Loucy (cell line): ENCODE data around the gene UGT2B15.
"Not testable (repeated sequence)": the region's sequence is repeated elsewhere in the genome, so short reads cannot be mapped to it uniquely, and the experiment has no call there.

Experiments
- H2AFZ ChIP-seq: fragments of 200-600 bp; sonication (generic); 2 replicates; pipeline ENCODE4 v1.6.0; 2016; ENCODE audit warnings: antibody characterized with exemption, mild to moderate bottlenecking, low read length, moderate library complexity
- H3F3A ChIP-seq: fragments of 200-600 bp; 2 replicates; pipeline ENCODE4 v1.6.0; 2016; ENCODE audit warnings: antibody characterized with exemption, low read depth, mild to moderate bottlenecking
- H3K27me3 ChIP-seq: fragments of 200-600 bp; sonication (generic); 2 replicates; pipeline ENCODE4 v1.6.1; 2014; ENCODE audit warnings: low read length, mild to moderate bottlenecking; ENCODE audit not compliant: insufficient read depth, poor library complexity, severe bottlenecking
- H3K36me3 ChIP-seq: fragments of 200-600 bp; sonication (generic); 2 replicates; pipeline ENCODE4 v1.6.1; 2016; ENCODE audit warnings: low read length; ENCODE audit not compliant: insufficient read depth
- H3K4me1 ChIP-seq: fragments of 200-600 bp; sonication (generic); 2 replicates; pipeline ENCODE4 v1.5.1; 2014; ENCODE audit warnings: low read length, mild to moderate bottlenecking; ENCODE audit not compliant: insufficient read depth, poor library complexity, severe bottlenecking
- H3K4me2 ChIP-seq: fragments of 200-600 bp; sonication (generic); 2 replicates; pipeline ENCODE4 v1.6.0; 2014; ENCODE audit warnings: antibody characterized with exemption, low read length, low read depth, mild to moderate bottlenecking; ENCODE audit not compliant: poor library complexity, severe bottlenecking
- H3K4me3 ChIP-seq: fragments of 200-600 bp; sonication (generic); 2 replicates; pipeline ENCODE4 v1.5.1; 2014; ENCODE audit warnings: low read length, mild to moderate bottlenecking, mixed read lengths; ENCODE audit not compliant: poor library complexity, severe bottlenecking
- H3K79me2 ChIP-seq: fragments of 200-600 bp; sonication (generic); 2 replicates; pipeline ENCODE4 v1.6.1; 2014; ENCODE audit warnings: low read length; ENCODE audit not compliant: insufficient read depth
- H3K9ac ChIP-seq: fragments of 200-600 bp; sonication (generic); 2 replicates; pipeline ENCODE4 v1.6.0; 2014; ENCODE audit warnings: mild to moderate bottlenecking, low read depth, low read length, moderate library complexity; ENCODE audit not compliant: poor library complexity, severe bottlenecking
- H3K9me2 ChIP-seq: fragments of 200-600 bp; sonication (generic); replicated peaks from 2 replicates; pipeline ENCODE4 v1.6.1; 2016; ENCODE audit warnings: low read depth, low read length, mixed read lengths
- H3K9me3 ChIP-seq: fragments of 200-600 bp; sonication (generic); 2 replicates; pipeline ENCODE4 v1.6.1; 2014; ENCODE audit warnings: mild to moderate bottlenecking, antibody characterized with exemption, low read length, low read depth; ENCODE audit not compliant: insufficient read depth
- H4K20me1 ChIP-seq: fragments of 200-600 bp; sonication (generic); 2 replicates; pipeline ENCODE4 v1.6.0; 2014; ENCODE audit warnings: antibody characterized with exemption, low read length, mild to moderate bottlenecking; ENCODE audit not compliant: insufficient read depth, poor library complexity, severe bottlenecking
- EZH2phosphoT487 ChIP-seq: fragments of 200-600 bp; IDR thresholded peaks from 2 replicates; pipeline ENCODE4 v1.6.1; 2018; ENCODE audit warnings: antibody characterized with exemption, mild to moderate bottlenecking, moderate library complexity, borderline replicate concordance
- TF ChIP-seq, protein P1 (sequence below): fragments of 200-600 bp; sonication (generic); conservative IDR thresholded peaks from 2 replicates; pipeline ENCODE4 v1.5.1; 2014; ENCODE audit warnings: mild to moderate bottlenecking, antibody characterized with exemption, low read length

The UGT2B15 gene

DNA sequence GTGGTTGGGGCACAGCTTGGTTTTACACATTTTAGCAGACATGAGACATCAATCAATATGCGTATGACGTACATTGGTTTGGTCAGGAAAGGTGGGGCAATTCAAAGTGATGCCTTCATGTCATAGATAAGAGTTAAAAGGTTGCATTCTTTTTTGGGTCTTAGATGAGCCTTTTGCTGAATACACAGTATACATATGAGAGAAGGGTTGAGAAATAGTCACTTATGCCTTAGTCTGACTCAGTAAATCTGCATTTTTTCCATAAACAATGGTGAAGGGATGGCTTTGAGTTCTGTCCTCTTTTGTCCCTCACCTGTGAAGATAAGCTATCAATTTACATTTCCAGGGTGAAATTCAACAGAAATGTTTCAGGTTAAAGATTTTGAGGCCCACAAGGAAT lies 43.9 kb upstream of the UGT2B15 start:
- TF ChIP-seq, protein P1, sequence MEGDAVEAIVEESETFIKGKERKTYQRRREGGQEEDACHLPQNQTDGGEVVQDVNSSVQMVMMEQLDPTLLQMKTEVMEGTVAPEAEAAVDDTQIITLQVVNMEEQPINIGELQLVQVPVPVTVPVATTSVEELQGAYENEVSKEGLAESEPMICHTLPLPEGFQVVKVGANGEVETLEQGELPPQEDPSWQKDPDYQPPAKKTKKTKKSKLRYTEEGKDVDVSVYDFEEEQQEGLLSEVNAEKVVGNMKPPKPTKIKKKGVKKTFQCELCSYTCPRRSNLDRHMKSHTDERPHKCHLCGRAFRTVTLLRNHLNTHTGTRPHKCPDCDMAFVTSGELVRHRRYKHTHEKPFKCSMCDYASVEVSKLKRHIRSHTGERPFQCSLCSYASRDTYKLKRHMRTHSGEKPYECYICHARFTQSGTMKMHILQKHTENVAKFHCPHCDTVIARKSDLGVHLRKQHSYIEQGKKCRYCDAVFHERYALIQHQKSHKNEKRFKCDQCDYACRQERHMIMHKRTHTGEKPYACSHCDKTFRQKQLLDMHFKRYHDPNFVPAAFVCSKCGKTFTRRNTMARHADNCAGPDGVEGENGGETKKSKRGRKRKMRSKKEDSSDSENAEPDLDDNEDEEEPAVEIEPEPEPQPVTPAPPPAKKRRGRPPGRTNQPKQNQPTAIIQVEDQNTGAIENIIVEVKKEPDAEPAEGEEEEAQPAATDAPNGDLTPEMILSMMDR: no peak
- TF ChIP-seq EZH2phosphoT487: no peak
- no peaks in the 10 kb centered on the region for H4K20me1 ChIP-seq
- no peaks in the 10 kb centered on the region for H3F3A ChIP-seq
- H3K9me2 ChIP-seq: no peaks in the 10 kb centered on the region
- H3K27me3 ChIP-seq: no peaks in the 10 kb centered on the region
- H3K4me1 ChIP-seq: no peaks in the 10 kb centered on the region
- H2AFZ ChIP-seq: no peak overlapping the region
- H3K4me3 ChIP-seq: no peak overlapping the region
- no peak overlapping the region for H3K9ac ChIP-seq
- H3K9me3 ChIP-seq: no peaks in the 10 kb centered on the region
- H3K4me2 ChIP-seq: no peak overlapping the region
- no peaks in the 10 kb centered on the region for H3K79me2 ChIP-seq
- H3K36me3 ChIP-seq: no peaks in the 10 kb centered on the region

DNA sequence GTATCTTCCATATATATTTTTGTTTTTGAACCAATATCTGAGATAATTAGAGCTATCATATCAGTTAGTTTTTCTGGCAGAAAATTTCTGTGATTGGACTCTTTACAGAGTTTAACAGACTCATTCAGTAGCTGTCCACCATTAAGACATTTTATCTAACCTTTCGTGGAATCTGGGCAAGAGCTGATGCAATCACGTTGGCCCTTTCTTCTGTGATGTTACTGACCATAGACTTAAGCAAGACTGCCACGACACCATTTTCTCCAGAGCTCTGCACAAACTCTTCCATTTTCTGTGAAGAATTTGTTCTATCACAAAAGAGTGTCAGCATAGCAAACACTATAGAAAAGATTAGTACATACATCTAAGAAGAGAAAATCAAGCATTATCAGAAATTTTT lies 41.8 kb upstream of the UGT2B15 start:
- Histone ChIP-seq H3K4me2 (no peak overlapping the region), H3K4me1 (no peaks in the 10 kb centered on the region), H3K9ac (no peak overlapping the region), H2AFZ (no peak overlapping the region), H3K9me2 (no peaks in the 10 kb centered on the region), H3K36me3 (no peaks in the 10 kb centered on the region), H3K79me2 (no peaks in the 10 kb centered on the region), H3K27me3 (no peaks in the 10 kb centered on the region), H4K20me1 (no peaks in the 10 kb centered on the region), H3K9me3 (no peaks in the 10 kb centered on the region), H3F3A (no peaks in the 10 kb centered on the region), H3K4me3 (no peak overlapping the region)
- TF ChIP-seq EZH2phosphoT487: no peak
- TF ChIP-seq, protein P1: no peak

DNA sequence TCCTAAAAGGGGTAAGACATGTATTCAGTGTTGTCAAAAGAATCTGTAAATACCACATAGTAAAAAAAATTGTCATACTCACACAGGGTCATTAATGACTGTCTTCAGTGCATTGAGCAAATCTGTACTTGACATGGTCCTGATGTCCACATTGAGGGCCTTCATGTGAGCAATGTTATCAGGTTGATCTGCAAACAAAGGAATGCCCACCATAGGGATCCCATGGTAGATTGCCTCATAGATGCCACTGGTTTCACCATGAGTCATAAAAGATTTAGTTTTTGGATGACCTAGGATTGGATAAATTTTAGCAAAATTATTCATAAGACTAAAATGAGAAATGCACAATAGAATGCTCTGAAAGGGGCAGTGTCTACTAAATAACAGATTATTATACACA lies 38.1 kb upstream of the UGT2B15 start:
- no peak overlapping the region for H3K4me2 ChIP-seq
- no peak overlapping the region for H2AFZ ChIP-seq
- TF ChIP-seq, protein P1: no peak
- TF ChIP-seq EZH2phosphoT487: no peak
- H3K9me2 ChIP-seq: no peaks in the 10 kb centered on the region
- no peaks in the 10 kb centered on the region for H3K27me3 ChIP-seq
- H4K20me1 ChIP-seq: no peaks in the 10 kb centered on the region
- H3F3A ChIP-seq: no peaks in the 10 kb centered on the region
- H3K4me3 ChIP-seq: no peak overlapping the region
- H3K9me3 ChIP-seq: no peaks in the 10 kb centered on the region
- H3K4me1 ChIP-seq: no peaks in the 10 kb centered on the region
- no peak overlapping the region for H3K9ac ChIP-seq
- H3K36me3 ChIP-seq: no peaks in the 10 kb centered on the region
- no peaks in the 10 kb centered on the region for H3K79me2 ChIP-seq

DNA sequence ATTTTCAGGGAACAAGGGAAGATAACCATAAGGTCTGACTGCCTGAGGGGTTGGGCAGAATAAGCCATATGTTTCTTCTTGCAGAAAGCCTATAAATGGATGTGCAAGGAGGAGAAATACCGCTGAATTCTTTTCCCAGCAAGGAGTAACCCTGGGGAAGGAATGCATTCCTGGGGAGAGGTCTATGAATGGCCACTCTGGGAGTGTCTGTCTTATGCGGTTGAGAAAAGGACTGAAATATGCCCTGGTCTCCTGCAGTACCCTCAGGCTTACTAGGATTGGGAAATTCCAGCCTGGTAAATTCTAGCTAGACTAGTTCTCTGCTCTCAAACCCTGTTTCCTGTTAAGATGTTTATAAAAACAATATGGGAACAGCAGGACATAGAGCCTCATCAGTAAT lies 32.7 kb upstream of the UGT2B15 start:
- not testable (repeated sequence) for H3K36me3 ChIP-seq, H3K9me3 ChIP-seq, H3K9me2 ChIP-seq, H3K4me2 ChIP-seq, H3K79me2 ChIP-seq, H3K4me3 ChIP-seq, H3K27me3 ChIP-seq, H2AFZ ChIP-seq, H3K4me1 ChIP-seq, H3K9ac ChIP-seq, H4K20me1 ChIP-seq, H3F3A ChIP-seq
